Natural killer cell (primary cell): ENCODE measurements around the gene CCDC33. TPM values are rescaled to one million over a fixed set of nuclear protein-coding genes. Genes with fewer than 3 reads are reported as not detected.

ENCODE experiments used
- ATAC-seq, 3 donors: fragments of 150-1000 bp in 2 of 3; fragments of 200-7000 bp in 1 of 3; cut with Tn5 transposase; 1 replicate in 1 of 3; 2 replicates in 2 of 3; pipeline ENCODE4 v1.10.0; 2021; ENCODE audit warnings: mild to moderate bottlenecking in 2 of 3, moderate library complexity in 2 of 3
- DNase-seq, 2 donors: peaks; one replicate each; pipeline versions ENCODE4 v3.0.0 to v3.0.0-alpha.2; 2013 to 2021; ENCODE audit warnings: mixed read lengths in 1 of 2
- H3K27ac ChIP-seq: one replicate; pipeline ENCODE4 v1.5.1; 2013; ENCODE audit warnings: mild to moderate bottlenecking, low read length
- H3K27me3 ChIP-seq: one replicate; pipeline ENCODE4 v1.6.1; 2013; ENCODE audit warnings: low read length; ENCODE audit not compliant: control insufficient read depth, insufficient read depth
- H3K36me3 ChIP-seq: one replicate; pipeline ENCODE4 v1.6.1; 2013; ENCODE audit warnings: low read length; ENCODE audit not compliant: control insufficient read depth, insufficient read depth
- H3K4me1 ChIP-seq: one replicate; pipeline ENCODE4 v1.6.1; 2013; ENCODE audit warnings: low read length; ENCODE audit not compliant: control insufficient read depth, insufficient read depth
- H3K4me3 ChIP-seq: one replicate; pipeline ENCODE4 v1.5.1; 2013; ENCODE audit warnings: low read length
- H3K9me3 ChIP-seq: one replicate; pipeline ENCODE4 v1.6.1; 2013; ENCODE audit warnings: low read length; ENCODE audit not compliant: control insufficient read depth, insufficient read depth
- H3K27ac Mint-ChIP-seq, 2 donors: one replicate each; pipeline ENCODE4 v1.8.0; 2022; ENCODE audit warnings: mild to moderate bottlenecking in 2 of 2, mixed read lengths in 2 of 2, moderate library complexity in 1 of 2
- H3K27me3 Mint-ChIP-seq, 2 donors: one replicate each; pipeline ENCODE4 v1.8.0; 2022; ENCODE audit warnings: low read depth in 2 of 2, mixed read lengths in 2 of 2
- H3K36me3 Mint-ChIP-seq: one replicate; pipeline ENCODE4 v1.8.0; 2022; ENCODE audit warnings: mixed read lengths
- H3K4me1 Mint-ChIP-seq, 2 donors: one replicate each; pipeline ENCODE4 v1.8.0; 2022; ENCODE audit warnings: mixed read lengths in 2 of 2
- H3K4me3 Mint-ChIP-seq: one replicate; pipeline ENCODE4 v1.8.0; 2022; ENCODE audit warnings: mild to moderate bottlenecking, moderate library complexity, mixed read lengths
- H3K9me3 Mint-ChIP-seq, 2 donors: one replicate each; pipeline ENCODE4 v1.8.0; 2022; ENCODE audit warnings: mixed read lengths in 2 of 2
- CTCF ChIP-seq: fragments of 200-600 bp; IDR thresholded peaks from one replicate; pipeline ENCODE4 v1.8.0; 2022; ENCODE audit warnings: antibody characterized with exemption
- WGBS: methylation state at CpG from one replicate; pipeline ENCODE4 v1.1.7; 2013; ENCODE audit warnings: missing lambda C conversion rate; ENCODE audit not compliant: insufficient coverage; 5-methylcytosine and 5-hydroxymethylcytosine counted together
- intact Hi-C: fragments of 100-400 bp; cut with micrococcal nuclease; formaldehyde crosslinking; loops from one replicate; pipeline ENCODE4 v1.14.2; 2022
- total RNA-seq, 4 donors: library from RNA; stranded (reverse); fragments of 120-200 nt in 1 of 4; gene quantifications; one replicate each; pipeline versions ENCODE4 v1.2.3 to v1.2.4, GENCODE V29; 2013 to 2022

CCDC33 gene
- total RNA-seq, 3 donors from 2014 or later (not counting 1 experiment from before 2014, with no cell fraction given), result not detected

GRCh38 chr15:74203914-74204431 is 32.2 kb upstream of the CCDC33 start:
- Histone ChIP-seq H3K27ac (no peak overlapping the region), H3K36me3 (no peaks in the 10 kb centered on the region), H3K4me1 (no peaks in the 10 kb centered on the region), H3K4me3 (no peak overlapping the region), H3K9me3 (no peaks in the 10 kb centered on the region), H3K27me3 (no peaks in the 10 kb centered on the region)
- Mint-ChIP-seq H3K4me1 (peaks cover 0 to 6% of the 10 kb centered on the region in 2 donors), H3K27me3 (peaks cover 0 to 7% of the 10 kb centered on the region in 2 donors), H3K4me3 (no peak overlapping the region), H3K9me3 (no peaks in the 10 kb centered on the region), H3K27ac (no peak overlapping the region), H3K36me3 (no peaks in the 10 kb centered on the region)
- DNase-seq (no peak), ATAC-seq (no peak)
- no peak for TF ChIP-seq CTCF
- 70% methylated on average over 10 of the region's 10 CpGs for WGBS
- intact Hi-C loops, result no loop called here

GRCh38 chr15:74205582-74205947 is 30.6 kb upstream of the CCDC33 start:
- TF ChIP-seq CTCF, result no peak
- WGBS, result 87% methylated on average over 3 of the region's 4 CpGs
- Mint-ChIP-seq H3K36me3 (no peaks in the 10 kb centered on the region), H3K4me3 (no peak overlapping the region), H3K4me1 (peaks cover 0 to 6% of the 10 kb centered on the region in 2 donors), H3K27ac (no peak overlapping the region), H3K27me3 (peaks cover 2 to 7% of the 10 kb centered on the region in 2 donors), H3K9me3 (no peaks in the 10 kb centered on the region)
- Histone ChIP-seq H3K4me1 (no peaks in the 10 kb centered on the region), H3K27me3 (no peaks in the 10 kb centered on the region), H3K4me3 (no peak overlapping the region), H3K27ac (no peak overlapping the region), H3K36me3 (no peaks in the 10 kb centered on the region), H3K9me3 (no peaks in the 10 kb centered on the region)
- ATAC-seq (no peak), DNase-seq (no peak)
- intact Hi-C loops, result no loop called here

- Mint-ChIP-seq H3K27me3 (peaks cover 2 to 7% of the 10 kb centered on the region in 2 donors), H3K9me3 (no peaks in the 10 kb centered on the region), H3K4me1 (peaks cover 0 to 6% of the 10 kb centered on the region in 2 donors), H3K36me3 (no peaks in the 10 kb centered on the region), H3K27ac (no peak overlapping the region), H3K4me3 (no peak overlapping the region)
- intact Hi-C loops, result no loop called here
- no peak for DNase-seq
- no peak overlapping the region for H3K27ac ChIP-seq
- H3K27me3 ChIP-seq, result no peaks in the 10 kb centered on the region
- no peaks in the 10 kb centered on the region for H3K4me1 ChIP-seq
- no peak overlapping the region for H3K4me3 ChIP-seq
- WGBS, result 73% methylated on average over 6 of the region's 6 CpGs
- no peaks in the 10 kb centered on the region for H3K9me3 ChIP-seq
- TF ChIP-seq CTCF, result no peak
- no peaks in the 10 kb centered on the region for H3K36me3 ChIP-seq
- no peak for ATAC-seq
Measured at GRCh38 chr15:74206801-74207281, 29.3 kb upstream of the CCDC33 start.
